Adrenal gland (tissue), 12 donors: ENCODE measurements around the gene ADAMTS19. TPM values are rescaled to one million over a fixed set of nuclear protein-coding genes. Genes with fewer than 3 reads are reported as not detected.

Experiments used
- DNase-seq, 7 donors: peaks; one replicate each; pipeline ENCODE4 v3.0.0-alpha.2; 2019 to 2020
- H3K27ac ChIP-seq, 5 donors: fragments of 200-600 bp; sonication (generic) in 4 of 5; 1 replicate in 3 of 5; 2 replicates in 2 of 5; pipeline versions ENCODE4 v1.5.1 to v1.8.0; 2016 to 2020; ENCODE audit warnings: mild to moderate bottlenecking in 1 of 5
- H3K27me3 ChIP-seq: fragments of 200-600 bp; 2 replicates; pipeline ENCODE4 v1.8.0; 2021
- H3K36me3 ChIP-seq, 2 donors: fragments of 200-600 bp; replicated peaks in 1 of 2; 1 replicate in 1 of 2; 2 replicates in 1 of 2; pipeline versions ENCODE4 v1.5.1 to v1.8.0; 2018 to 2022
- H3K4me1 ChIP-seq, 2 donors: fragments of 200-600 bp; replicated peaks in 1 of 2; 1 replicate in 1 of 2; 2 replicates in 1 of 2; pipeline versions ENCODE4 v1.5.1 to v1.8.0; 2018 to 2021
- H3K4me3 ChIP-seq, 4 donors: fragments of 200-600 bp; sonication (generic) in 3 of 4; one replicate each; pipeline ENCODE4 v1.5.1; 2016 to 2018
- H3K9me3 ChIP-seq, 3 donors: fragments of 200-600 bp; sonication (generic) in 1 of 3; replicated peaks in 1 of 3; 1 replicate in 2 of 3; 2 replicates in 1 of 3; pipeline versions ENCODE4 v1.5.1 to v1.8.0; 2016 to 2021
- CTCF ChIP-seq, 6 experiments: fragments of 450-650 bp in 4 of 6; fragments of 200-600 bp in 2 of 6; sonication (generic) in 1 of 6; IDR thresholded peaks; 1 replicate in 5 of 6; 2 replicates in 1 of 6; pipeline versions ENCODE4 v1.5.1 to v1.8.0; 2016 to 2021; ENCODE audit warnings: antibody characterized with exemption in 6 of 6, mild to moderate bottlenecking in 2 of 6, moderate library complexity in 1 of 6
- POLR2A ChIP-seq, 2 donors: fragments of 450-650 bp; IDR thresholded peaks; one replicate each; pipeline ENCODE4 v1.6.1; 2017; ENCODE audit warnings: antibody characterized with exemption in 2 of 2, mild to moderate bottlenecking in 2 of 2, moderate library complexity in 1 of 2
- WGBS, 4 donors: extraction: QIAGEN DNeasy Blood & Tissue Kit in 2 of 4; methylation state at CpG; one replicate each; pipeline versions ENCODE4 v1.1.5 to v1.1.7; 2013 to 2017; 5-methylcytosine and 5-hydroxymethylcytosine counted together
- intact Hi-C, 2 donors: fragments of 100-400 bp; cut with DNase I; formaldehyde crosslinking; loops; one replicate each; pipeline versions ENCODE4 v1.14.1 to v1.15.0; 2022 to 2023
- polyA plus RNA-seq, 3 donors: library from polyadenylated mRNA; stranded (reverse); fragments of 200-250 nt in 2 of 3; fragments of 350-450 nt in 1 of 3; fragmentation: Illumina TruSeq in 1 of 3; extraction: RNeasy Lipid Tissue Mini Kit (QIAGEN cat#74804) in 1 of 3; gene quantifications; one replicate each; pipeline ENCODE4 v1.2.3, GENCODE V29; 2013 to 2014
- total RNA-seq, 9 donors: library from RNA; depleted of rRNA in 4 of 9; stranded (reverse); fragments of >200 nt in 4 of 9; fragments of 120-200 nt in 1 of 9; fragmentation: NEBNext Ultra II Directional in 1 of 9; extraction: Animal tissue kit (Norgen Biotek cat#: 25700) in 1 of 9; gene quantifications; one replicate each; pipeline versions ENCODE4 v1.1.0 to v1.2.4, GENCODE V29; 2013 to 2023
- donor health status: healthy with polysubstance abuse.
- donor health status: Bipolar disorder and iron deficiency.
- donor health status: DM: yes; HTN: yes; CAD: no.
- donor health status: DM: no; HTN: no; CAD: no.
- donor health status: DM: no; HTN: no; CAD: no.
- donor health status: DM: yes; HTN: yes; CAD: no.

The ADAMTS19 gene
- total and polyA plus RNA-seq, 12 donors = 0.14 to 32.9 (median 0.91) TPM; not detected in 3

DNA sequence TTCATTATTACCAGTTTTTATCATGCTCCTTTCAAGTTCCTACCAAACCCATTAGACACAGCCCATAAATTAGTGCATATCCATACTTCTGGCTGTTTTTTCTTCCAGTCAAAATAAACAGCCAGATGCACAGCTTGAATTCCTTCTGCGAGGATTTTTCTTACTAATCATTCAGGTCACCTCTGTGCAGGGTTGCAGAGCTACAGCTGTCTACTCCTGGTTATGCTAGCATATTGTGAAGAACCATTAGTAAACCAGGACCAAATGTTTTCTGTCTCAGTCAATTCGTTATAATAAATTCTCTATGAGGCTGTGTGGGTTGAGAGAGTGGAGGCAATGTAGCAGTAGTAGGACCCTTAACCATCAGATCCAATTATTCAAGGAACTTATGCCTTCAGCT, 279.7 kb downstream of the ADAMTS19 start:
- intact Hi-C loops = no loop called here
- TF ChIP-seq POLR2A (IDR thresholded peaks at IDR 0.05) (no peak), CTCF (IDR thresholded peaks at IDR 0.05) (no peak)
- no peaks in the 10 kb centered on the region for H3K27me3 ChIP-seq
- 63 to 85% (median 66%) methylated on average over 2 of the region's 2 CpGs for WGBS, 4 donors
- DNase-seq = no peak
- H3K9me3 ChIP-seq = no peaks in the 10 kb centered on the region
- H3K4me1 ChIP-seq = peaks cover 0 to 6% of the 10 kb centered on the region in 2 donors
- H3K36me3 ChIP-seq = no peaks in the 10 kb centered on the region
- no peak overlapping the region for H3K4me3 ChIP-seq
- no peak overlapping the region for H3K27ac ChIP-seq

- 27 to 54% (median 43%) methylated on average over 2 of the region's 2 CpGs for WGBS, 4 donors
Measured at GRCh38 chr5:129743541-129744187, 283.6 kb downstream of the ADAMTS19 start.

GRCh38 chr5:129745997-129746396, 285.9 kb downstream of the ADAMTS19 start:
- WGBS, 4 donors = 92 to 95% (median 93%) methylated on average over 4 of the region's 4 CpGs
- TF ChIP-seq POLR2A (IDR thresholded peaks at IDR 0.05) = no peak
- no peak for TF ChIP-seq CTCF (IDR thresholded peaks at IDR 0.05)
- intact Hi-C loops = loop anchor here in 1 of 2 donors (2.0 kb wide), 1 partner anchor 27 kb away; no protein-coding TSS in a partner anchor

More at GRCh38 chr5:129743541-129744187, 283.6 kb downstream of the ADAMTS19 start:
- intact Hi-C loops = no loop called here
- Histone ChIP-seq H3K36me3 (no peaks in the 10 kb centered on the region), H3K9me3 (no peaks in the 10 kb centered on the region), H3K27me3 (no peaks in the 10 kb centered on the region), H3K4me3 (no peak overlapping the region), H3K27ac (no peak overlapping the region), H3K4me1 (peaks cover 0 to 6% of the 10 kb centered on the region in 2 donors)
- DNase-seq = no peak
- no peak for TF ChIP-seq POLR2A (IDR thresholded peaks at IDR 0.05)
- TF ChIP-seq CTCF (IDR thresholded peaks at IDR 0.05) = no peak

DNA sequence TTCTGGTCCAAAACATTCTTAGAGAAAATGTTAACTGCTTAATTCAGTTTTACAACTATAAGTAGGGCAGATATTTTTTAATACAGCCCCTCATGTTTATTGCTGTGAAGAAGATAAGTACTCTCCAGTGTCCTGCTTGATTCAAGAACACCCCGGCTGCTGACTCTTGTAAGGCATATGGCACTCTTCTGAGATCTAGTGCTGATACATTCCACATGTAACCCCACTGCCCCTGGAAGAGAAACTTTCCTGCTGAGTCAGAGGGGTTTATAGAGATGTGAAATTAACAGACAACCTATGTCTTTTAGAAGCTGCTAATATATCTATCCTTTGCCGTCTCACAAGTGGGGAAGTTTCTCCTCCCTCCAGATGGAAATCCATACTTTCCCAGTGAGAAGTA, 286.8 kb downstream of the ADAMTS19 start:
- TF ChIP-seq CTCF (IDR thresholded peaks at IDR 0.05) (no peak), POLR2A (IDR thresholded peaks at IDR 0.05) (no peak)
- Histone ChIP-seq H3K4me3 (no peak overlapping the region), H3K27ac (no peak overlapping the region), H3K9me3 (no peaks in the 10 kb centered on the region), H3K4me1 (peaks cover 0 to 6% of the 10 kb centered on the region in 2 donors), H3K36me3 (no peaks in the 10 kb centered on the region), H3K27me3 (no peaks in the 10 kb centered on the region)
- 68 to 90% (median 80%) methylated on average over 2 of the region's 2 CpGs for WGBS, 4 donors
- intact Hi-C loops = loop anchor here in 1 of 2 donors (2.0 kb wide), 1 partner anchor 28 kb away; no protein-coding TSS in a partner anchor
- no peak for DNase-seq

More at GRCh38 chr5:129745997-129746396, 285.9 kb downstream of the ADAMTS19 start:
- Histone ChIP-seq H3K4me3 (no peak overlapping the region), H3K27ac (no peak overlapping the region), H3K4me1 (peaks cover 0 to 6% of the 10 kb centered on the region in 2 donors), H3K36me3 (no peaks in the 10 kb centered on the region), H3K9me3 (no peaks in the 10 kb centered on the region), H3K27me3 (no peaks in the 10 kb centered on the region)
- no peak for DNase-seq
